ENCODE measurements around the gene WDR70. TPM values are rescaled to one million over a fixed set of nuclear protein-coding genes. Genes with fewer than 3 reads are reported as not detected.

The WDR70 gene
- total and polyA plus RNA-seq, 2 donors (not counting 3 experiments of a cell fraction or from before 2014, with no cell fraction given) = 6.7 to 37.3 TPM

- Histone ChIP-seq H3K27me3 (ENCODE audit: control insufficient read depth in 2 of 2, insufficient read depth in 2 of 2, low read length in 2 of 2) (no peaks in the 10 kb centered on the region), H2AFZ (ENCODE audit: low read depth, low read length) (no peak overlapping the region), H3K4me2 (ENCODE audit: insufficient read depth, low read length) (no peak overlapping the region), H3K9me1 (replicated peaks; ENCODE audit: control insufficient read depth, extremely low read depth, insufficient read depth, low read length) (no peaks in the 10 kb centered on the region), H3K4me3 (replicated peaks in 1 of 3; ENCODE audit: insufficient read depth in 1 of 3, low read depth in 1 of 3, low read length in 3 of 3) (no peak overlapping the region), H4K20me1 (replicated peaks; ENCODE audit: control insufficient read depth, extremely low read depth, insufficient read depth, low read length) (no peaks in the 10 kb centered on the region), H3K9me3 (replicated peaks; ENCODE audit: control insufficient read depth, insufficient read depth, low read length) (no peaks in the 10 kb centered on the region), H3K4me1 (ENCODE audit: control insufficient read depth, extremely low read depth, insufficient read depth, low read length) (no peaks in the 10 kb centered on the region), H3K27ac (ENCODE audit: insufficient read depth, low read depth, low read length) (no peak overlapping the region), H3K79me2 (ENCODE audit: control insufficient read depth, insufficient read depth, low read length) (no peaks in the 10 kb centered on the region), H3K36me3 (ENCODE audit: control insufficient read depth in 2 of 2, extremely low read depth in 1 of 2, insufficient read depth in 2 of 2, low read length in 2 of 2) (no peaks in the 10 kb centered on the region), H3K9ac (replicated peaks; ENCODE audit: extremely low read depth, insufficient read depth, low read length) (no peak overlapping the region)
- BruUV-seq (replicated peaks) = no TSS peak
- POLR2A ChIA-PET = no interaction called here
- FAIRE-seq (no peak), DNase-seq (ENCODE audit: low read depth, low spot score) (no peak)
- TF ChIP-seq FOS (IDR thresholded peaks at IDR 0.05; ENCODE audit: borderline replicate concordance, insufficient read depth, low read length) = no peak
- TF ChIP-seq GATA2 (IDR thresholded peaks at IDR 0.05; ENCODE audit: insufficient read depth, insufficient read length, low read depth, low read length) = no peak
- no peak for TF ChIP-seq EZH2 (IDR thresholded peaks at IDR 0.05; ENCODE audit: borderline replicate concordance, low read depth, low read length, severe bottlenecking)
- TF ChIP-seq MAX (IDR thresholded peaks at IDR 0.05; ENCODE audit: insufficient read depth, insufficient read length) = no peak
- TF ChIP-seq POLR2AphosphoS5 (IDR thresholded peaks at IDR 0.05; ENCODE audit: insufficient read depth, low read depth, low read length) = no peak
- no peak for TF ChIP-seq POLR2A (IDR thresholded peaks at IDR 0.05; ENCODE audit: low read depth, low read length)
- no peak for TF ChIP-seq MYC (IDR thresholded peaks at IDR 0.05; ENCODE audit: low read depth, low read length)
- no peak for TF ChIP-seq JUN (IDR thresholded peaks at IDR 0.05; ENCODE audit: borderline replicate concordance, insufficient read depth, insufficient read length, low read depth)
- no peak for TF ChIP-seq CTCF (IDR thresholded peaks at IDR 0.05; ENCODE audit: extremely low read depth in 1 of 2, insufficient read depth in 1 of 2, low read depth in 1 of 2, low read length in 2 of 2)
- intact Hi-C loops (cut with micrococcal nuclease) (no loop called here), dilution Hi-C loops (cut with MboI; ENCODE audit: extremely low pct_ligation_motif_present, low sequenced_read_pairs) (no loop called here)
- CTCF ChIA-PET = interaction anchor here (2.1 kb wide), 1 partner anchor 22 kb away, joined by 7 read pairs; no protein-coding TSS in a partner anchor
Observed at GRCh38 chr5:37435261-37435660, 56.1 kb downstream of the WDR70 start.
